ENCODE results near the gene GRIFIN.
"Not testable (repeated sequence)": the region's sequence is repeated elsewhere in the genome, so short reads cannot be mapped to it uniquely, and the experiment has no call there.

Gene GRIFIN

DNA sequence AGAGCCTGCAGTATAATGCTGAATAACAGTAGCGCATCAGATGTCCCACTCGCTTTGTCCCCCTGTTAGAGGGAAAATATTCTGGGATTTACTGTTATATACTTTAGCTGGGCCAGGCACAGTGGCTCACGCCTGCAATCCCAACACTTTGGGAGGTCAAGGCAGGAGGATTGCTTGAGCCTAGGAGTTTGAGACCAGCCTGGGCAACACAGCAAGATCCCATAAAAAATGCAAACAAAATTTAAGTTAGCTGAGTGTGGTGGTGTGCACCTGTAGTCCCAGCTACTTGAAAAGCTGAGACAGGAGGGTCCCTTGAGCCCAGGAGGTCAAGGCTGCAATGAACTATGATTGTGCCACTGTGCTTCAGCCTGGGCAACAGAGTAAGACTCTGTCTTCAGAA lies 22.3 kb downstream of the GRIFIN start:
- not testable (repeated sequence) for DNase-seq (ENCODE audit: low read depth)

DNA sequence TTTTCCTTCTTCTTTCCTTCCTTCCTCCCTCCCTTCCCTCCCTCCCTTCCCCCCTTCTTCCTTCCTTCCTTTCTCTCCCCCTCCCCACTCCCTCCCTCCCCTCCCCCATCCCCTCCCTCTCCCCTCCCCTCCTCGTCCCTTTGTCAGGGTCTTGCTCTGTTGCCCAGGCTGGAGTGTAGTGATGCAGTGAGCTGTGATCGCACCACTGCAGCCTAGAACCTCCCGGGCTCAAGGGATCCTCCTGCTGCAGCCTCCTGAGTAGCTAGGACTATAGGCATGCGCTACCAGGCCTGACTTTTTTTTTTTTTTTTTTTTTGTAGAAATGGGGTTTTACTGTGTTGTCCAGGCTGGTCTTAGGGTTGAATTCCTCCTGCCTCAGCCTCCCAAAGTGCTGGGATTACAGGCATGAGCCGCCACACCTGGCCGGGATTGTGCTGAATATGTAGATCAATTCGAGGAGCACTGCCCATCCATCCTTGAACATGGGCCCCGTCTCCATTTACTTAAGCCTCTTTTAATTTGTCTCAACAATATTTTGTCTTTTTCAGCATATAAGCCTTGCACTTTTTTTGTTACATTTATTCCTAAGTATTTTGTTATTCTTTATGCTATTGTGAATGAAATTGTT lies 23.4 kb downstream of the GRIFIN start:
- no peak for DNase-seq (ENCODE audit: low read depth)

DNA sequence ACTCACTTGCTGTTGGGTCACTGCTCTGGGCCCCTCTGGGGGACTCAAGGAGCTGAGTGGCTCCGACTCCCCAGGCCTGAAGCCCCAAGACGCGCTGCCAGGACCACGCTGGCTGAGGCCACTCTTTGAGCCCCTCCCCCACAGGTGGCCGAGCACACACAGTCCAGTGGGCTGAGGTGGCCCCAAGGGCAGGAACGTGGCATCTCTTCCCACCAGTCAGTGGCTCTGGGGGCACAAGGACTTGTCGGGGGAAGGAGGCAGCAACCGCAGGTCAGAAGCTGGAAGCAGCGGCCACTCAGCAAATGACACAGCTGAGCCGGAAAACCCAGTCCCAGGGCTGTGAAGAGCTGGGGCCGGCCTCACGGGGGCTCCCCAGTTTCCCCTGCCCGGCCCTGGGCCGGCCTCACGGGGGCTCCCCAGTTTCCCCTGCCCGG lies 24.1 kb downstream of the GRIFIN start:
- DNase-seq (ENCODE audit: low read depth), result no peak

DNA sequence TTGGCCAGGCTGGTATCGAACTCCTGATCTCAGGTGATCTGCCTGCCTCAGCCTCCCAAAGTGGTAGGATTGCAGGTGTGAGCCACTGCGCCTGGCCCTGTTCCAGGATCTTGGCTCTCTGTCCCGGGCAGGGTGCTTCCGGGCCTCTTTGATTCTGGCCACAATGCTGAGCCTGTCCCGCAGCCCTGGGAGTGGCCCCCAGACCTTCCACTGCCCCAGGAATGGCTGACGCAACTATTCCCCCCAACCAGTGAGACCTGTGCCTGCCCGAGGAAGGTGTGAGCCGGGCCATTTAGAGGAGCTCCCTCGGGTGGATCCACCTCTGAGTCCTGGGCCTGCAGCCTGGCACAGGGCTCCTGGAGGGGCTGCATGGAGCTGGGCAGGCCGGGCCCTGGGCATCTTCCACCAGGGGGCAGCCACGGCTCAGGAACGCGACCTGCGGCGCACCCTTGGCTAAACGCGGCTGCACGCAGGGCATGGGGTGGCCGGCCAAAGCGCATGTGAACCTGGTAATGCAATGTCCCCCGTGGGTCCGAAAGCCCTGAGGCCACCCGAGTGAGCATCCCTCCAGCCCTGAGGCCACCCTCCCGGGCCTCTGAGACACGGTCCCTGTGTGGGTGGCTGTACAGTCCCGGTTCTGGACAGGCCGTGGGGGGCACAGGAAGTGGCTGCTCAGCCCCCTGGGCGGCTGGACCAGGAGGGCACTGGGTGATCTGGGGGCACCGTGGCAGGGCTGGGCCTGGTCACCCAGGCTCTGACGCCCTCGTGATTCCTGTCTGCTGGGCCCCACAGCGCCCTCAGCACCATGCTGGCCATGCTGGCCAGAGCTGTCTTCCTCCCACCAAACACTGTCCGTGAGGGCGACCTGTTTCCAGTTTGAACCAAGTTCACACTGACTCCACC lies 24.8 kb downstream of the GRIFIN start:
- peak; percentile 67 for DNase-seq (ENCODE audit: low read depth)

DNA sequence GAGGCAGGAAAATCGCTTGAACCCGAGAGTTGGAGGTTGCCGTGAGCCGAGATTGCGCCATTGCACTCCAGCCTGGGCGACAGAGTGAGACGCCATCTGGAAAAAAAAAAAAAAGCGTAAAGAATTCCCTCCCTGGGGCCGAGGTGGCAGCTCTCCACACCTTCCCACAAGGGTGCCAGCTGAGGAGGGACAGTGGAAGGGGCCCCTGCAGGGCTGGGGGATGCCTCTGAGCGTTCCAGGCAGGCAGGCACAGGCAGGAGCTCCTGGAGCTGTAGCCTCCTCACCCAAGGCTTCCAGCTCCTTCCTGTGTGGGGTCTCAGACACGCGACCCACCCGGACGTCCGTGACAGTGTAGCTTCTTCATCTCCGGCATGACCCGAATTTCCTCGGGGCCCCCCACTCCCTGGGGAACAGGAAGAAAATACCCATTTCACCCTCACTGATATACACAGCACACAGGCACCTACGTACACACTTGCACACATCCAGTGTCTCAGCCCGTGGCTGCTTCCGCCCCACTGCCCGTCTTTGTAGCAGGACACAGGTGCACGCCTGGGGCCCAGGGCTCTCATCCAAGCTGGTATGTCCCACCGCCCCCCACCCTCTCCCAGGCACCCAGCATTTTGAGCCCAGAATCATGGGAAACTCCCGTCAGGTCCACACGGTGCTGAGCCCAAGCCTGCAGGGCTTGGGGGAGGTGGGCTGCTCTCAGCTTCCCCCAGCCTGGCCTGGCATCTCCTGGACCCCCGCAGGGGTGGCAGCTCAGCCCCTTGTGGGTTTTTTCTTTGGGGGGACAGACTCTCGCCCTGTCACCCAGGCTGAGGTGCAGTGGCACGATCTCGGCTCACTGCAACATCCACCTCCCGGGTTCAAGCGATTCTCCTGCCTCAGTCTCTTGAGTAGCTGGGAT lies 25.7 kb downstream of the GRIFIN start:
- DNase-seq (ENCODE audit: low read depth), result no peak

DNA sequence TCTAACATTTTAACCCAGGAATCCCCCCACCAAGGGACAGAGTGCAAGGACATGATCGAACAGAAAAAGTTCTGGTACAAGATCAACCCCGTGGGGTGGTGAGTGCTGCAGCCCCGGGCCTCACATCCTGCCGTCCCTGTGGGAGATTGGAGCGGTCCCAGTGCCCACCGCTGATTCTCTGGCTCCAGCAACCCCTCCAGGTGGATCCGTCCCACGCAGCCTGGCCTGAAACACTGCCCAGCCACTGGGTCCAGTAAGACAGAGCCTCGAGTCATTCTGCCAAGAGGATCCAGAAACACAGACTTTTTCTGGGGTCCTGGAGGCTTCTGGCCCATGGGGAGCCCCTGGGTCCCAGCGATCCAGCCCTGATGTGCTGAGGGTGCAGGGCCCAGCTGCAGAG lies 29.5 kb downstream of the GRIFIN start:
- no peak for DNase-seq (ENCODE audit: low read depth)

DNA sequence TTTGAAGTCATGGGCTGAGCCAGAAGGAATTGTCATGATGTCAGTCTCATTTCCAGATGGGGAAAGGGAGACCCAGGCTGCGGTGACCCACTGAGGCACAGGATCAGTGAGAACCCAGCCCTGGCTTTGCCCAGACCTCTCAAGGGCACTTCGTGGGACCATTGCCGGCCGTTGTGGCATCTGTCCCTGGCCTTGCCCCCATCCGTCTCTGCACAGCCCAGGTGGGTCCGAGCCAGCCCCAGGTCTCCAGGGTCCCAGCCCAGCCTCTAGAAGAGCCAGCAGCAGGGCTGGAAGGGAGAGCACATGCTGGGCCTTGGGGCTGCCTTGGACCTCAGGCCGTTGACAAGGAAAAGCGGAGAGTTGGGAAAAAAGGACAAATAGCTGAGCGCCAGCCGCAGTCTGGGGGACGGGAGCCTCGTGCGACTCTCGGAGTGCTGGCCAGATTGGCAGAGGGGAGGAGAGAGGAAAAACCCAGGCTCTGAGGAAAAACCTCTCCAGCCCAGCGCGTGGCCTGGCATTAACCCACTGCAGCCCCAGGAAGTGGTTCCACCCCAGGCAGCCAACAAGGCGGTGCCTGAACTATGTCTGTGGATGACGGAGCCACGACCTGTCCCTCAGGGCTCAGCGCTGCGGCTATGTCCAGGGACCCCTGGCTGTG lies 30.2 kb downstream of the GRIFIN start:
- DNase-seq (ENCODE audit: low read depth), result no peak

DNA sequence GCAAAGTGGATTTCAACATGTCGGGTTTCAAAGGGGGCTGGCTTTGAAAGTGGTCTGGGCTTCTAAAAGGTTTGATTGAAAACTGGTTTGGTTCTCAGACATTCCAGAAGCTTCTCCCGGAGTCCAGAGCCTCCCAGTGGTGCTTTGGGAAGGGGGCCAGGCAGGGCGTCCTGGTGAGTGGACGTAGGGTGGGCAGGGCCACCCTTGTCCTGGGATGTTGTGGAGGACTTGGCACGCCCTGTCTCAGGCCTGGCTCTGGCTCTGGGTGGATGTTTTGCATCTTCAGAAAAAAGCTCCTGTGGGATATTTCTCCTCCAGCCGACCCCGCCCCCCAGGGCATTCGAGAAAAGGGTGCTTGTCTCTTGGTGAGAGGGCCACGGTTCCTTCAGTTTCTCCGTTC lies 31.2 kb downstream of the GRIFIN start:
- DNase-seq (ENCODE audit: low read depth), result no peak

DNA sequence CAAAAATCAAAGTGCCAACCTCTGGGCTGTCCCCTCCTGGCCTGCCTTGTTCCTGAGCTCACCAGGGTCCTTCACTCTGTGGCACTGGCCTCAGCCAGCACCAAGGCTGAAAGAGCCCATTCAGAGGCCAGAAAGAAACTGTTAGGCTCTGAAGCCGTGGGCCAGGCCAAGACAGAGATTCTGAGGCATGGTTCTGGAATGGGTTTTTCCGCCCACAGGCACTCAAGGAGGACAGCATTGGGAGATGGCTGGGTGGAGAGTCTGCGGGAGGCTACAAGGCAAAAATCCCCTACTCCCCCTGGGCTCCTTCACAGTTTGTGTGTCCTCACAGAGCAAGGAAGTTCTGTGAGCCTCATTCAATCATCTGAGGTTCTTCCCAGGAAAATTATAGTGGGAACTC lies 31.7 kb downstream of the GRIFIN start:
- no peak for DNase-seq (ENCODE audit: low read depth)

DNA sequence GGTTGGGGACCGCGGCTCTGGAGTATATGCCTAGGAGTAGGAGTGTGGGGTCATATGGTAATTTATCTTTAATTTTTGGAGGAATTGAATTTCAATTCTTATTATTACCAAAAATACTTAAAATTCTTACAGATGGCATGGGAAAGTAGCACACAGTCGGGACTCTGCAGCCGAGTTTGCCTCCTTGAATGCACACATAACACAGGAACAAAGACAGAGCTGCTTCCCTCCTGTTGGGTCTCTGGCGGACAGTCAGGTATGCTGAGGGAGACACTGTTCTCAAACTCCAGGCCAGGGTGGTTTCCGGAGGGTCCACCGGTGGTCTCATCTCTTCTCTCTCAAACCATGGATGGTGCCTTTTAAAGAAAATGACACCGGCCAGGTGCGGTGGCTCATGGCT lies 32.7 kb downstream of the GRIFIN start:
- no peak for DNase-seq (ENCODE audit: low read depth)

DNA sequence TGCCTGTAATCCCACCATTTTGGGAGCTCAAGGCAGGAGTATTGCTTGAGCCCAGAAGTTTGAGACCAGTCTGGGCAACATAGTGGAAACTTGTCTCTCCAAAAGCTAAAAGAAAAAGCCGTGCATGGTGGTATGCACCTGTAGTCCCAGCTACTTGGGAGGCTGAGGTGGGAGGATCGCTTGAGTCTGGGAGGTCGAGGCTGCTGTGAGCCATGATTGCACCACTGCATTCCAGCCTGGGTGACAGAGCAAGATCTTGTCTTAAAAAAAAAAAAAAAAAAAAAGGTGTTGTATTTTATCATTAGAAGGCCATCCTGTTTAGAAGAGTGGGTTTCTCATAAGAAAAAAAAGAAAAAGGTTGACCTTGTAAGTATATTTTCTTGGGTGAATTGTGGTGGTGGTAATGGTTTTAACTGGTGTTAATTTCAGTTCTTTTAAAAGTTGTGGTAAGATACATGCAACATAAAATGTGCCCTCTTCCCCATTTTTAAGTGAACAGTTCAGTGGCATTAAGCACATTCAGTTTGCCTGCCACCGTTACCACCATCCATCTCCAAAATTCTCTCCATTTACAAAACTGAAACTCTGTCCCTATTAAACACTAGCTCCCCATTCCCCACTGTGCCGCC lies 34.7 kb downstream of the GRIFIN start:
- no peak for DNase-seq (ENCODE audit: low read depth)

DNA sequence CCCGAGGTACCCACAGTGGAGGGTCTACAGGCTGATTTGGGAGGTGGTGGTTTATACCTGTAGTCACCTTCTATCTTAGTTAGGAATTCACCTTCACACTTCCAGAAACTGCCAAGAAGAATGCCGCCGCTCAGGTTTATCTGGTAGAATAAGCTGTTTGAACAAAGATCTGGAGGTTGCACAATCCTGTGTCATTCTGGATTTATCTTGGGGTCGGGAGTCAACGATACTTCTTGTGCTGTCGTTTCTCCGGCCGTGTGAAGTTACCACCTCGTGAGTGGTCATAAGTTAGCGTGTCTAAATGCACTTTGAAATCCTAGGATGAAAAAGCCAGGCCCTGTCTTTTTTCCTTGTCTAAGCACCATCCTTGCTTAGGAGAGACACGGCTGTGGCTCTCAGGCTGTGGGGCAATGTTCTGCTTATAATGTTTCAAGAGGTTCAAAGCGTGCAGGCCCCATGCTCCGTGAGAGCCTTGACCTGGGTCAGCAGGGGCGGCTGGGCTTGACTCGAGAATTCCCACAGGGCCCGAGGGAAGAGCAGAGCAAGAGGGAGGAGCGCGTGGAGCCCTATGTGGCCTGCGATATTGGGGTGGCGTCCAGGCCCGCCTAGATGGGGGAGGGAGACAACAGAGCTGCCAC lies 35.5 kb downstream of the GRIFIN start:
- DNase-seq (ENCODE audit: low read depth), result no peak

DNA sequence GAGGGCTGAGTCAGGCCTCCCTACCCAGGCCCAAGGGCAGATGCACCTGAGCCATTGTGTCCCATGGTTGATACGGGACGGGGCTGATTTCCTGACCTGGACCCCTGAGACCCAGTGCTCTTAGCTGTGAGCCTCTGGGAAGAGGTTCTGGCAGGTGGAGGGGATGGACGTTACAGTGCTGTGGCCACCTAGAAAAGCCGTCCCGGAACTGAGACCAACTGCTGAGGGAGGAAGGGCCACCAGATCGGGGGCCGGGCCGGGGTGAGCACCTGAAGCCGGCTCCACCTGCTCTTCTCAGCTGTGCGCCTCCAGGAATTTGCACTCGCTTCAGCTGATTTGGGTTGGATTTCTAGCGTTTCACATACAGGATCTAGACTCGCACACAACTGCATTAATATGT lies 37.4 kb downstream of the GRIFIN start:
- DNase-seq (ENCODE audit: low read depth), result no peak

DNA sequence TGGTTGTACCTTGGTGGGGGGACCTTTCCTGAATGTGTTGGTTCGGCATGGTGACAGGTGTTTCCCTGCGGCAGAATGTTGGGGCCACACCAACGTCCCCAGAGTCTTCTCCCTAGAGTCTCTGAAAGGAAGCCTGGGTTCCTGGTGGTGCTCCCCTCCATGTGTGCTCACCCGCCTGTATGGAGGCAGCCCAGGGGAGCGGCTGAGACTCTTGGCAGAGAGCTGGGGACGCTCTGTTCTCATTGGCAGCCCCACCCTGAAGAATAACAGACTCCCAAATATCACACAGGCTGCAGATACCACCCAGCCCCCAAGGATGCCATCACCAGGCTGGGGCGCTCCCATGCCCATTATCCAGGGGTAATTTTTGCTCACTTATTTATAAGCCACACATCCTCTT lies 38.0 kb downstream of the GRIFIN start:
- DNase-seq (ENCODE audit: low read depth), result no peak

DNA sequence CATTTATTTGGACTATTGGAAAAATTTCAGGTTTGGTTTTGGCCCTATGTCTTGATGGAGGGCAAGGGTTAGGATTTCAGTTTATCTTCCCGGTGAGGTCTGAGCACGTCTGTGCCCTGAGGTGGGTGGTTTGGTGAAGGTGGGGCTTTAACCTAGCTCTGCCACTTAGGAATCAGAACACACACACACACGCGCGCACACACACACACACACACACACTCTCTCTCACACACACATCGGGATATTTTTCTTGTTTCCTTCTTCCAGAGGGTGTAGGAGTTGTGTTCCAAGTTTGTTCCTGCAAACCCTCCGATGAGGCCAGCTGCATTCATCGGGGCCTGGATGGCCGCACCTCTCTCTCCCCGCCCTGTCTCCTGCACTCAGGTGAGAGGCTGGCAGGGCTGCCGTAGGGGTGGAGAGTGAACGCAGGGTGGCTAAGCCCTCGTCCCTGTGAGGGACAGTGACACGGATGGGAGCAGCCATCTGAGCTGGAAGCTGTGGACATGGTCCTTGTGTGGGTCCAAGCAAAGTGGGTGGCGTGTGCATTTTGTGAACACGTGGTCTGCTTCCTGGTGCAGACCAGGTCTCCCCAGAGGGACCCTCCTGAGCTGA lies 38.6 kb downstream of the GRIFIN start:
- no peak for DNase-seq (ENCODE audit: low read depth)

DNA sequence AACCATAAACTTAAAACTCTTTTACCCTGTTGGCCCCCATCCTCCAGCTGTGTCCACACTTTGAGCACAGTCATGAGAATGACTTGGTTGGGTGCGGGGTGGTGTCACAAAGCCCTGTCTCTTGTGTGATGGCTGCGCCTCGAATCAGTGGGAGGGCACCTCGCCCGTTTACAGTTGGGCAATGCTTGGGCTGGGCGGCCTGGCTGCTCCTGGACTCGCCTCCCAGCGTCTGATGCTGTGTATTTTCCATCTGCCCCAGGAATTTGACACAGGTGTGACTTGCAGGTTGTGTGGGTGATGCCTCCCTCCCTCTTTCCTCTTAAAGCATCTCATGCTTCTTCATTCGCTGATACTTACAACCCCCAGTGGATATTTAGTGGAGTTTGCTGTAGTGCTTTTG lies 39.1 kb downstream of the GRIFIN start:
- DNase-seq (ENCODE audit: low read depth), result no peak

DNA sequence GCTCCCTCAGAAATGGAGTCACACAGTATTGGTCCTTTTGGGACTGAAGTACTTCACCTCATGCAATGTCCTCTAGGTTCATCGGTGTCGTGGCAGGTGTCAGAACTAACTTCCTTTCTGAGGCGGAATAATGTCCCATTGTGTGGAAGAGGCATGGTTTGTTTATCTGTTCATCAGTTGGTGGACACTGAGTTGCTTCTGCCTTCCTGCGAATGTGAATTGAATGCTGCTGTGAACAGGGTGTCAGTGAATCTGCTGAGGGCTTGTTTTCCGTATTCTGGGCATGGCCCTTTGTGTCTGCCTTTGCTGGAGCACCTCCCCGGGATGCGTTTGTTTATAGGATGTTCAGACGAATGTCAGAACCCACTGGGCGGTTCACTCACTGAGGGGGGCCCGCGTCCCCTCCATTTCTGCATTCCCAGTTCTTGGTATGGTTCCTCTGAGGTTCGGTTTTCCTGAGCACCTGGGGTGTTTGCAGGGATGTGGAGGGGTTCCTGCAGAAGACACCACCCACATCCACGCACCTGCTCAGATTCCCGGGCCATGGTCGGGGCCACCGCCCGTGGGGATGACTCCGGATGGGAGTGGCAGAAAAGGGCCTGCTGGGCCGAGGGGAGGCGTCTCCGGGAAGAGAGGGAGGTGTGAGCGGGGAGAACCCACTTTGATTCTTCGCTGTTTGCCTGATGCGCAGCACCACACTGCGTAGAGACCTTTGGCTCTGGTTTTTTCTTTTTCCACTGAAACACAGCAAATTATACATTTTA lies 39.7 kb downstream of the GRIFIN start:
- DNase-seq (ENCODE audit: low read depth), result no peak

DNA sequence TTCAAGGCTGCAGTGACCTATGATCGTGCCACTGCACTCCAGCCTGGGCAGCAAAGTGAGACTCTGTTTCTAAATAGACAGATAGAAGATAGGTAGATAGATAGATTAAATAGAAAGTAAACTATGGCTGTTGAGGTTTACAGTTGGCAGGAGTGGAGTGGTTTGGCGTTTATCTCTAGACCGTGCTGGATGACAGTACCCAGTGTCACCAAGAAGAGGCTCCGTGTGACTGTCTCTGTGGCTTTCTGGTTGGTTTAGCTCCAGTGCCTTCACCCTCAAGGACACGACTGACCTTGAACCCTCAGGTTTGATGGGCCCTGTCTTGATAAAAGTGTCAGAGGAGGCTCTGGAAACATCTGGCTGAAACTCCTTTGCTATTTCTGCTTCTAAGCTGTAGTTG lies 41.1 kb downstream of the GRIFIN start:
- DNase-seq (ENCODE audit: low read depth), result no peak

DNA sequence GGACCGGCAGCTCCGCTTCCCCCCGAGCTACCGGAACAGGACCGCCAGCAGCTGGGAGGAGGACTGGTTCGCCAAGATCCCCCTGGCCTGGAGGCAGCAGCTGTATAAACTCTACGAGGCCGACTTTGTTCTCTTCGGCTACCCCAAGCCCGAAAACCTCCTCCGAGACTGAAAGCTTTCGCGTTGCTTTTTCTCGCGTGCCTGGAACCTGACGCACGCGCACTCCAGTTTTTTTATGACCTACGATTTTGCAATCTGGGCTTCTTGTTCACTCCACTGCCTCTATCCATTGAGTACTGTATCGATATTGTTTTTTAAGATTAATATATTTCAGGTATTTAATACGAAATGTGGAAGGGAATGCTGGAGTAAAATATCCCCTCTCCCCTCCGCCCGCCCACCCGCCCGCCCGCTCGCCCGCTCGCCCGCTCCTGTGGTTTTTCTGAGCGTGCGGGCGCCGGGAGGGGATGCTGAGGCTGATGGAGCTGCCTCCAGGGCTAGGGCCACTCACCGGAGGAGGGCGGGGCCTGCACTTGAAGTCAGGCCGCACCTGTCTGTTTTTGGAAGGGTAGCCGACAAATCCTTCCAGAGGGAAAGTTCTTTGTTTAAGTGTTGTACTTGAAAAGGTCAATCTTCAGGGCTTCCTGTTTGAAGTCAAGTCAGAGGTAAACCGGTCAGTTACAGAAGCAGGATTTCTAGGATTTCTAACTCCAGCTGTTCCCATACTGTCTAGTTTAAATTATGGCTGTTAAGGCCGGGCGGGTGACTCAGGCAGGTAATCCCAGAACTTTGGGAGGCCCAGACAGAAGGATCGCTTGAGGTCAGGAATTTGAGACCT lies 42.3 kb downstream of the GRIFIN start:
- DNase-seq (ENCODE audit: low read depth), result no peak
